ENCODE measurements around the gene ST8SIA6. TPM values are rescaled to one million over a fixed set of nuclear protein-coding genes. Genes with fewer than 3 reads are reported as not detected.
"Not testable (repeated sequence)": the region's sequence is repeated elsewhere in the genome, so short reads cannot be mapped to it uniquely, and the experiment has no call there.

Gene ST8SIA6
- total RNA-seq, 1 donor from 2014 or later: not detected

- no peak overlapping the region for H3K4me3 Mint-ChIP-seq (ENCODE audit: unreplicated experiment)
- TF ChIP-seq, protein P1, sequence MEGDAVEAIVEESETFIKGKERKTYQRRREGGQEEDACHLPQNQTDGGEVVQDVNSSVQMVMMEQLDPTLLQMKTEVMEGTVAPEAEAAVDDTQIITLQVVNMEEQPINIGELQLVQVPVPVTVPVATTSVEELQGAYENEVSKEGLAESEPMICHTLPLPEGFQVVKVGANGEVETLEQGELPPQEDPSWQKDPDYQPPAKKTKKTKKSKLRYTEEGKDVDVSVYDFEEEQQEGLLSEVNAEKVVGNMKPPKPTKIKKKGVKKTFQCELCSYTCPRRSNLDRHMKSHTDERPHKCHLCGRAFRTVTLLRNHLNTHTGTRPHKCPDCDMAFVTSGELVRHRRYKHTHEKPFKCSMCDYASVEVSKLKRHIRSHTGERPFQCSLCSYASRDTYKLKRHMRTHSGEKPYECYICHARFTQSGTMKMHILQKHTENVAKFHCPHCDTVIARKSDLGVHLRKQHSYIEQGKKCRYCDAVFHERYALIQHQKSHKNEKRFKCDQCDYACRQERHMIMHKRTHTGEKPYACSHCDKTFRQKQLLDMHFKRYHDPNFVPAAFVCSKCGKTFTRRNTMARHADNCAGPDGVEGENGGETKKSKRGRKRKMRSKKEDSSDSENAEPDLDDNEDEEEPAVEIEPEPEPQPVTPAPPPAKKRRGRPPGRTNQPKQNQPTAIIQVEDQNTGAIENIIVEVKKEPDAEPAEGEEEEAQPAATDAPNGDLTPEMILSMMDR (IDR thresholded peaks at IDR 0.05; ENCODE audit: partially characterized antibody, unreplicated experiment): no peak
- peaks cover 13% of the 10 kb centered on the region for H3K36me3 Mint-ChIP-seq (ENCODE audit: unreplicated experiment)
- H3K4me1 Mint-ChIP-seq (ENCODE audit: low read depth, unreplicated experiment): no peaks in the 10 kb centered on the region
- peaks cover 1% of the 10 kb centered on the region for H3K27me3 Mint-ChIP-seq (ENCODE audit: unreplicated experiment)
- no peak overlapping the region for H3K27ac Mint-ChIP-seq (ENCODE audit: unreplicated experiment)
- H3K9me3 Mint-ChIP-seq (ENCODE audit: unreplicated experiment): peaks cover 4% of the 10 kb centered on the region
- DNase-seq: no peak
Measured at GRCh38 chr10:17340144-17340829, 114.1 kb downstream of the ST8SIA6 start.

GRCh38 chr10:17335065-17335464 is 119.3 kb downstream of the ST8SIA6 start:
- TF ChIP-seq, protein P1 (IDR thresholded peaks at IDR 0.05; ENCODE audit: partially characterized antibody, unreplicated experiment): no peak
- peaks cover 5% of the 10 kb centered on the region for H3K36me3 Mint-ChIP-seq (ENCODE audit: unreplicated experiment)
- H3K27ac Mint-ChIP-seq (ENCODE audit: unreplicated experiment): no peak overlapping the region
- DNase-seq: no peak
- H3K4me3 Mint-ChIP-seq (ENCODE audit: unreplicated experiment): no peak overlapping the region
- peaks cover 2% of the 10 kb centered on the region for H3K9me3 Mint-ChIP-seq (ENCODE audit: unreplicated experiment)
- no peaks in the 10 kb centered on the region for H3K4me1 Mint-ChIP-seq (ENCODE audit: low read depth, unreplicated experiment)
- no peaks in the 10 kb centered on the region for H3K27me3 Mint-ChIP-seq (ENCODE audit: unreplicated experiment)

- Mint-ChIP-seq H3K4me3 (ENCODE audit: unreplicated experiment) (no peak overlapping the region), H3K4me1 (ENCODE audit: low read depth, unreplicated experiment) (no peaks in the 10 kb centered on the region), H3K27ac (ENCODE audit: unreplicated experiment) (no peak overlapping the region), H3K36me3 (ENCODE audit: unreplicated experiment) (no peaks in the 10 kb centered on the region), H3K27me3 (ENCODE audit: unreplicated experiment) (peaks cover 2% of the 10 kb centered on the region), H3K9me3 (ENCODE audit: unreplicated experiment) (no peaks in the 10 kb centered on the region)
- DNase-seq: no peak
- TF ChIP-seq, protein P1 (IDR thresholded peaks at IDR 0.05; ENCODE audit: partially characterized antibody, unreplicated experiment): no peak
Measured at GRCh38 chr10:17330501-17330900, 123.9 kb downstream of the ST8SIA6 start.

GRCh38 chr10:17326377-17326776 is 128.0 kb downstream of the ST8SIA6 start:
- Mint-ChIP-seq H3K9me3 (ENCODE audit: unreplicated experiment) (no peaks in the 10 kb centered on the region), H3K27me3 (ENCODE audit: unreplicated experiment) (peaks cover 2% of the 10 kb centered on the region), H3K36me3 (ENCODE audit: unreplicated experiment) (no peaks in the 10 kb centered on the region), H3K4me3 (ENCODE audit: unreplicated experiment) (no peak overlapping the region), H3K4me1 (ENCODE audit: low read depth, unreplicated experiment) (no peaks in the 10 kb centered on the region), H3K27ac (ENCODE audit: unreplicated experiment) (no peak overlapping the region)
- TF ChIP-seq, protein P1 (IDR thresholded peaks at IDR 0.05; ENCODE audit: partially characterized antibody, unreplicated experiment): no peak
- DNase-seq: no peak

DNA sequence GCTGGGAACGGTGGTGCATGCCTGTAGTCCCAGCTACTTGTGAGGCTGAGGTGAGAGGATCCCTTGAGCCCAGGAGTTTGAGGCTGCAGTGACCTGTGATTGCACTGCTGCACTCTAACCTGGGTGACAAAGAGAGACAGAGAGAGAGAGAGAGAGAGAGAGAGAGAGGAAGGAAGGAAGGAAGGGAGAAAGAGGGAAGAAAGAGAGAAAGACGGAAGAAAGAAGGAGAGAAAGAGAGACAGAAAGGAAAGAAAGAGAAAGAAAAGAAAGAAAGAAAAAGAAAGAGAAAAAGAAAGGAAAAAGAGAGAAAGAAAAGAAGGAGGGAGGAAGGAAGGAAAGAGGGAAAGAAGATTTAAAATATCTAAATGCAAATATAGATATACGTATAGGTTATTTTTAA is 132.4 kb downstream of the ST8SIA6 start:
- not testable (repeated sequence) for DNase-seq; H3K27me3 Mint-ChIP-seq (ENCODE audit: unreplicated experiment); H3K36me3 Mint-ChIP-seq (ENCODE audit: unreplicated experiment); H3K27ac Mint-ChIP-seq (ENCODE audit: unreplicated experiment); H3K4me1 Mint-ChIP-seq (ENCODE audit: low read depth, unreplicated experiment); H3K4me3 Mint-ChIP-seq (ENCODE audit: unreplicated experiment); H3K9me3 Mint-ChIP-seq (ENCODE audit: unreplicated experiment)

All from glutamatergic neuron (in vitro differentiated cells).